Subcutaneous abdominal adipose tissue (tissue), 5 donors: ENCODE data around the gene SLC66A2.
"Not testable (repeated sequence)": the region's sequence is repeated elsewhere in the genome, so short reads cannot be mapped to it uniquely, and the experiment has no call there.

ENCODE experiments used
- H3K27ac ChIP-seq: one replicate; pipeline ENCODE4 v1.7.0; 2013; ENCODE audit warnings: low read depth, mild to moderate bottlenecking, inconsistent platforms, low read length, moderate library complexity
- H3K27me3 ChIP-seq, 5 donors: one replicate each; pipeline ENCODE4 v1.7.0; 2013; ENCODE audit warnings: low read length in 5 of 5, inconsistent platforms in 1 of 5; ENCODE audit not compliant: control insufficient read depth in 5 of 5, insufficient read depth in 4 of 5
- H3K36me3 ChIP-seq, 5 donors: one replicate each; pipeline ENCODE4 v1.7.0; 2013; ENCODE audit warnings: low read length in 5 of 5; ENCODE audit not compliant: control insufficient read depth in 5 of 5, insufficient read depth in 5 of 5
- H3K4me1 ChIP-seq, 5 donors: one replicate each; pipeline ENCODE4 v1.7.0; 2013; ENCODE audit warnings: low read length in 5 of 5, mild to moderate bottlenecking in 3 of 5, moderate library complexity in 1 of 5; ENCODE audit not compliant: control insufficient read depth in 5 of 5, insufficient read depth in 5 of 5
- H3K4me3 ChIP-seq, 5 donors: one replicate each; pipeline ENCODE4 v1.7.0; 2013; ENCODE audit warnings: low read length in 5 of 5, low read depth in 1 of 5
- H3K9ac ChIP-seq, 5 donors: one replicate each; pipeline ENCODE4 v1.7.0; 2013; ENCODE audit warnings: low read length in 5 of 5, mild to moderate bottlenecking in 4 of 5, moderate library complexity in 3 of 5
- H3K9me3 ChIP-seq, 5 donors: one replicate each; pipeline ENCODE4 v1.7.0; 2013; ENCODE audit warnings: low read length in 5 of 5; ENCODE audit not compliant: control insufficient read depth in 5 of 5
- donor health status: healthy.
- donor health status: healthy.
- donor health status: healthy.
- donor health status: healthy.
- donor health status: healthy.

The SLC66A2 gene

DNA sequence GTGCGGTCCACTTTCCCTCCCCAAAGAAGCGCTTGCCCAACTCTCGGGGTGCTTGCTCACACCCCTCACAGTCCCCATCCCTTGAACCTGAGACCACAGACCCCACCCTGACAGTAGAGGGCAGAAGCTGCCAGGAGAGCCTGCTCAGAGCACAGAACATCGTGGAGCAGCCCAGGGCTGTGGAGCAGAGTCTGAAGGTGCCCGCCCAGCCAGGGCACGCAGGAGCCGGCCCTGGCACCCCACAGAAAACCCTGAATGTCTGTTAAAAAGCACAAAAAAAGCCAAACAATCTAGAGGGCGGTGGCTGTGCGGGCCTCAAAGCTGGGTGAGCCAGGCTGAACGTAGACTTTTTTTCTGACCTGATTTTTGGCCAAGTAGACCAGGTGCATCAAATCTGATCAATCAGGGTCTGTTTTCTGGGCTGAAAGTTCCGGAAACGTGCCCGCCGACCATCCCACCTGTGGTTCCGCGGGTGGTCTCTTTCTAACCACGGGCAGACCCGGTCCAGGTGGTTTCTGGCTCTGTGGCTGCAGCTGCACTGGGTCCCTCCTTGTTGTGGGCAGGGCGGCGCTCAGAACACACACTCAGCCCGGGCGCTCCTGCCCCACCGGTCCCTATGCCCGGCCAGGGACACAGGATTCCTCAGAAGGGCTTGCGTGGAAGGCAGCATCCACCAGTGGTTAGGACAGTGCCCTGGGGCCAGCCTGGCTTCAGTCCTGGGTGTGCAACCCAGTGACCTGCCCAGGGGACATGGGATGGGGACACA is 66.3 kb downstream of the SLC66A2 start:
- Histone ChIP-seq H3K4me3 (no peak overlapping the region), H3K4me1 (peaks cover 0 to 2% (median 0%) of the 10 kb centered on the region in 5 donors), H3K9me3 (peaks cover 0 to 23% (median 16%) of the 10 kb centered on the region in 5 donors)

DNA sequence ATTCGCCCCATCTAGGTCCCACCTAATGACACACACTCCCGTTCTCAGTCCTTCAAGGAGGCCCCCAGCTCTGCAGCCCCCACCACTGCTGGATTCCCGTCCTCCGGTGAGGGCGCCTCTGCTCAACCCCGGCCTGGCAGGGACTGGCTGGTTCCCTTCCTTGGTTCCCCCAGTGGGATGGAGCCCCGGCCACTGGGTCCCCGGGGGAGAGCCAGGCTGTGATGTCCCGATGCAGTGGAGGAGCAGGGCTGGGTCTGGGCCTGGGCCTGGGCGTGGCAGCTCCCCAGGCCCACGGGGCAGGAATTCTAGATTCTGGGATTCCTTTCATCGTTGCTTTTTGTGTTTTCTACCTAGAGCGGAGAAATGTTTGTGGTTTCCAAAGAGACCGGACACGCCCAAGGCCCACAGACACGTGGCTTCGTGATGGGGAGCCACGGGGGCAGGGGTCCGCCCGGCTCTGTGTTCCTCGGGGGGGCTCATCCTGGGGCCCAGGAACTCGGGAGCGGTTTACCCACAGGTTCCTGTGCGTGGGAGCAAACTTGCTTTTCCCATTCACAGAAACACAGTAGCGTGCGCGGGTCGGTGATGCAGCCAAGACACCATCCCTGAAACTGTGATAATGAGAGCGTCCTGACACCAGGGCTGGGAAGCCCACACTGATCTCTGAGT is 67.0 kb downstream of the SLC66A2 start:
- no peak overlapping the region for H3K4me3 ChIP-seq
- no peaks in the 10 kb centered on the region for H3K36me3 ChIP-seq
- peaks cover 0 to 2% (median 0%) of the 10 kb centered on the region in 5 donors for H3K4me1 ChIP-seq
- no peaks in the 10 kb centered on the region for H3K27me3 ChIP-seq
- no peak overlapping the region for H3K9ac ChIP-seq
- H3K27ac ChIP-seq: no peak overlapping the region
- H3K9me3 ChIP-seq: peaks cover 0 to 18% (median 10%) of the 10 kb centered on the region in 5 donors

More for the DNA sequence above, 66.3 kb downstream of the SLC66A2 start:
- H3K27ac ChIP-seq: no peak overlapping the region
- no peaks in the 10 kb centered on the region for H3K27me3 ChIP-seq
- no peak overlapping the region for H3K9ac ChIP-seq
- H3K36me3 ChIP-seq: no peaks in the 10 kb centered on the region

DNA sequence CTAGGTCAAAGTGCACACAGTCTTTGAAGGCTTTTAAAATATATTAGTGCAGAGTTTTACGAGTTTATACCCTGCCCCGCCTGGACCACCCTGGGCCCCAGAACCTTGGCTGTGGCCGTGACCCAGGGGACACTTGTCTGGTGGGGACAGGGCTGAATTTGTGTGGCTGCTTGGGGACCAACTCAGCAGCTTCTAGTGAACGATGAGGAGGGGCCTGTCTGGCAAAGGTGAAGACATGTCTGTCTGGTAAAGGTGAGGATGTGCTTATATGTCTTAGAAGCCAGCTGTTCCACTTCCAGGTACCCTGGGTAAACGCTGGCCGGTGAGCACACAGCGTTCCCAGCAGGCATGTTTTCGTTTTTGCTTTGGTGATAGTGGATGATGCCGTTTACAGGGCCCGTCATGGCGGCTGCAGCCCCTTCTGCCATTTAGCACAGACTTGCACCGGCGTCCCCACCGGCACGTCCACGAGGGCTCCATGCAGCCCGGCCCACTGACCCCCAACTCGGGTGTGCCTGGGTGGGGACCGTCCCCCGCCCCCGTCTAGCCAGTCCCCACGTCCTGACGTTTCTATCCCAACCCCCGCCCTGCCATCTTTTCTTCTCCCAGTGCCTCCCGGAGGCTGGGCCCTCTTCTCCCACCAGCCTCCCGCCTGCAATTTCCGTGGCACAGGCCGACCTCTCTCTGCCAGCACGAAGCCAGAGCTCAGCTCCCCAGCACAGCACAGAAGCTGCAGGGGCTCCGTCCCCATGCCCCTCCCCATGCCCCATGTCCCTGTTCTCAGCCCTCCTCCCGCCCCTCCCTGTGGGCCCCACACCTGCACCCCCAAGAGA is 67.8 kb downstream of the SLC66A2 start:
- peaks cover 0 to 17% (median 7%) of the 10 kb centered on the region in 5 donors for H3K9me3 ChIP-seq
- H3K9ac ChIP-seq: no peak overlapping the region
- no peaks in the 10 kb centered on the region for H3K27me3 ChIP-seq
- H3K27ac ChIP-seq: no peak overlapping the region
- no peak overlapping the region for H3K4me3 ChIP-seq
- H3K4me1 ChIP-seq: peaks cover 0 to 2% (median 0%) of the 10 kb centered on the region in 5 donors
- H3K36me3 ChIP-seq: no peaks in the 10 kb centered on the region

DNA sequence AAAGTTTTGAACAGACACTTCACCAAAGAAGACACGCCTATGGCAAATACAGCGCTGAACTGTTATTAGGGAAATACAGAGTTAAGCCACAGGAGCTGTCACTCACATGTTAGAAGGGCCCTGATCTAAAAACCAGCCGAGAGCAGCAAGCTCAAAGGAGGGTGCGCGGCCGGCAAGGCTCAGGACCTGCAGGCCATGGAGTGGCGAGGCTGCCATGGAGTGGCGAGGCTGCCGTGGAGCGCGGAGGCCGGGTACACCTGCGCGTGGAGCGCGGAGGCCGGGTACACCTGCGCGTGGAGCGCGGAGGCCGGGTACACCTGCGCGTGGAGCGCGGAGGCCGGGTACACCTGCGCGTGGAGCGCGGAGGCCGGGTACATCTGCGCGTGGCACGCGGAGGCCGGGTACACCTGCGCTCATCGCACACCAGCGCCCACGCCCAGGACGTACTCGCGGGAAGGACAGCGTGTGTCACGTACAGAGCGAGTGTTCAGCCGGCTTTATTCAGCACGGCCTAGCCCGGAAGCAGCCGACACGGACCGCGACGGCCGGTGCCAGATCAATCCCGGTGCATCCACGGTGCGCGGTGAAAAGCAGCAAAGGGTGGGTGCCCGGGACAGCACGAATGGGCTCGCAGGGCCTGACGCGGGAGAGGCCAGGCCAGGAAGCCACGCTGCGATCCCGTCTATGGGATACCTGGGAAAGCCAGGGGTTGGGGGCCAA is 68.8 kb downstream of the SLC66A2 start:
- Histone ChIP-seq H3K9ac (no peak overlapping the region), H3K4me3 (no peak overlapping the region), H3K27me3 (peaks cover 0 to 2% (median 0%) of the 10 kb centered on the region in 5 donors), H3K9me3 (peaks cover 0 to 11% (median 2%) of the 10 kb centered on the region in 5 donors), H3K27ac (no peak overlapping the region), H3K36me3 (no peaks in the 10 kb centered on the region), H3K4me1 (peaks cover 0 to 2% (median 0%) of the 10 kb centered on the region in 5 donors)

- H3K9me3 ChIP-seq: peaks cover 0 to 8% (median 0%) of the 10 kb centered on the region in 5 donors
- H3K9ac ChIP-seq: no peak overlapping the region
- no peaks in the 10 kb centered on the region for H3K36me3 ChIP-seq
- peaks cover 0 to 9% (median 0%) of the 10 kb centered on the region in 5 donors for H3K27me3 ChIP-seq
- H3K4me1 ChIP-seq: peaks cover 0 to 2% (median 0%) of the 10 kb centered on the region in 5 donors
- H3K27ac ChIP-seq: no peak overlapping the region
- no peak overlapping the region for H3K4me3 ChIP-seq
Observed at GRCh38 chr18:79881695-79882094, 69.8 kb downstream of the SLC66A2 start.

DNA sequence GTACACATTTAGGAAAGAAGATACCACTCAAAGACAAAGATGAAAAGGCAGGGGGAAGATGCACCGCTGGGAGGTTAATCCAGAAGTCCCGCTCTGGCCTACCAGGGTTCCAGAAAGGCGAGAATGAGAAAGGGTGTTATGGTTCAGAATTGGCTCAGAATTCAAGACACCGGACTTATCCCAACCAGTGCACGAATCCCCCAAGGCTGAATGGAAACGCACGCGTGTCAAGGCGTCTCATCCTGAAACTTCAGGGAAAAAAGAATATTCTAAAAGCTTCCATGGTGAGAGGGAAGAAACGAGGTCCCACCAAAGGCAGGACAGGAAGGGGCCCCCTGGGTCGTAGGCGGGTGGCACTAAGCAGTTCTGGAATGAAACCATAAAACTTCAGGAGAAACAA is 71.9 kb downstream of the SLC66A2 start:
- Histone ChIP-seq H3K27ac (no peak overlapping the region), H3K9me3 (peaks cover 0 to 8% (median 0%) of the 10 kb centered on the region in 5 donors), H3K36me3 (no peaks in the 10 kb centered on the region), H3K9ac (no peak overlapping the region), H3K4me3 (no peak overlapping the region), H3K4me1 (no peaks in the 10 kb centered on the region), H3K27me3 (peaks cover 0 to 21% (median 11%) of the 10 kb centered on the region in 5 donors)

- H3K36me3 ChIP-seq: no peaks in the 10 kb centered on the region
- peaks cover 0 to 25% (median 11%) of the 10 kb centered on the region in 5 donors for H3K27me3 ChIP-seq
- H3K27ac ChIP-seq: no peak overlapping the region
- peaks cover 0 to 8% (median 0%) of the 10 kb centered on the region in 5 donors for H3K9me3 ChIP-seq
- H3K4me3 ChIP-seq: no peak overlapping the region
- H3K4me1 ChIP-seq: peaks cover 0 to 1% (median 0%) of the 10 kb centered on the region in 5 donors
- no peak overlapping the region for H3K9ac ChIP-seq
Observed at GRCh38 chr18:79878741-79879378, 72.6 kb downstream of the SLC66A2 start.

- H3K9ac ChIP-seq, H3K9me3 ChIP-seq, H3K4me1 ChIP-seq, H3K36me3 ChIP-seq, H3K4me3 ChIP-seq, H3K27ac ChIP-seq: not testable (repeated sequence)
- H3K27me3 ChIP-seq: peaks cover 0 to 28% (median 11%) of the 10 kb centered on the region in 5 donors
Observed at GRCh38 chr18:79878246-79878645, 73.2 kb downstream of the SLC66A2 start.
